Stimulated activated CD8-positive, alpha-beta memory T cell treated with anti-CD3 and anti-CD28 coated beads, Interleukin-15, amount 100 ng/mL, for 4 hours (primary cell): Measurements from ENCODE around the gene NPIPB2.

Source experiments
- DNase-seq, 2 donors: peaks; one replicate each; pipeline ENCODE4 v3.0.0-alpha.2; 2020; ENCODE audit warnings: low read depth in 2 of 2

Gene NPIPB2

GRCh38 chr16:11901091-11901490, 40.8 kb downstream of the NPIPB2 start:
- DNase-seq, result no peak

GRCh38 chr16:11896486-11897176, 45.2 kb downstream of the NPIPB2 start:
- DNase-seq, result no peak

GRCh38 chr16:11893571-11893970, 48.3 kb downstream of the NPIPB2 start:
- no peak for DNase-seq

- DNase-seq, result no peak
These were observed 49.1 kb downstream of the NPIPB2 start for GRCh38 chr16:11892761-11893160.

- no peak for DNase-seq
These were observed 51.4 kb downstream of the NPIPB2 start for GRCh38 chr16:11890231-11890965.

GRCh38 chr16:11886881-11887280, 55.0 kb downstream of the NPIPB2 start:
- DNase-seq, result no peak

GRCh38 chr16:11884035-11884434, 57.8 kb downstream of the NPIPB2 start:
- DNase-seq, result no peak

- no peak for DNase-seq
These were observed 61.8 kb downstream of the NPIPB2 start for GRCh38 chr16:11880007-11880406.

- no peak for DNase-seq
These were observed 64.5 kb downstream of the NPIPB2 start for GRCh38 chr16:11877374-11877773.
